ENCODE measurements around the gene P4HTM.
A peak's percentile ranks its signal among the peaks of the same experiment; 100 is the strongest.

The P4HTM gene

DNA sequence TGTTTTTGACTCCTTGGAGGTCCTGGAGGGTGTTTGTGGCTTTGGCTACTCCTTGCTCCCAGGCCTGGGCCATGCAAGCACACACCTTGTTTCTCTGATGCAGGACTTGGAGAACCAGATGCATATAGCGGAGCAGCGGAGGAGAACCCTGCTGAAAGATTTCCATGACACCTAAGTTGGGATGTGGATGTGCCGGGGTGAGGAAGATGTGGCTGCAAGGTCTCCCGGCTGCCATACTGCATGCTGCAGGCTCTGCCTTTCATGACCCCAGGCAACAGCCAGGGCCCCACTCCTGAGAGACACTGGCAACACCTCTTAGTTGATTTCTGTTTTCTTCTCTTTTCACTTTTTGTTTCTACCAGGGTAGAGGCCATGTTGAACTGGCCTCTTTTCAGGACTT lies 6.9 kb upstream of the P4HTM start:
- DNase-seq (ENCODE audit: low spot score), result no peak

DNA sequence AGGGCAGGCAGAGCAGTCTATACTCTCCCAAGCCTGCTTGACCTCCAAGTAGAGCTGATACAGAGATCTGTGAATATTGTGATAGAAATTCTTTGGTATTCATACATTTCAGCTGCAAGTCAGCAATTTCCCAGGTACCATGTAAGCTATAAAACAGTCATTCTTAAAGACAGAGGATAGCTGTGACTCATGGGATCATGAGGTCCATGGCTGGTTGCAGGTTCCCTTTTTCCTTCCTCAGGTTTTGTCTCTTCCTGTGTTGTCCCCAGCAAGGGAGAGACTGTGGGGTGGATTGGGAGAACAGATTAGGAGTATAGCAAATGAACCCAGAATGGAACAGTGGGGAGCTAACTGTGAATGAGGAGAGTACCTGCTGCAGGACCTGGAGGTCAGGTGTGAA lies 5.4 kb upstream of the P4HTM start:
- DNase-seq (ENCODE audit: low spot score), result peak; percentile 58

DNA sequence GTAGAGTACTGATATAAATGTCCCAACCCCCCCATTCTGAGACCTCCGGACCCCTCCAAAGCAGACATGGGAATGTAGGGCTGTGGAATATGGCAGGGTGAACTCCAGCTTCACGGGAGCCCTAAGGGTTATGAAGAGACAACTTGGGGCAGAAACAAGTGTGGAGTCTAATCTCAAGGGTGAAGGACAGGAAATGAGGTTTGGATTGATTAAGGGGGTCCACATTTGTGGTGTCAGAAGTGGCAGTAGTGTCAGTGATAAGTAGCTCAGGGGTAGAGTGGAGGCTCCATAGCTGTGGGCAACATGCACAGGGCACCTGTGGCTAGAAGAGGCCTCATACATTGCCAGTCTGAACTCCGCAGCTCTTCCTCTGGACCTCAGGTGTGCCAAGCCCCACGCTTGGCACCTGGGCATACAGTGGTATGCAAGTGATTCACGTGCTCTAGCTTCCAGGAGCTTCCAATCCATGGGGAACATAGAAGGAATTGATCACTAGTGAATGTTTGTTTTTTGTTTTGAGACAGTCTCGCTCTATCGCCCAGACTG lies 4.1 kb upstream of the P4HTM start:
- DNase-seq (ENCODE audit: low spot score), result no peak

GRCh38 chr3:48989126-48989795 lies 780 bp upstream of the P4HTM start:
- no peak for DNase-seq (ENCODE audit: low spot score)

DNA sequence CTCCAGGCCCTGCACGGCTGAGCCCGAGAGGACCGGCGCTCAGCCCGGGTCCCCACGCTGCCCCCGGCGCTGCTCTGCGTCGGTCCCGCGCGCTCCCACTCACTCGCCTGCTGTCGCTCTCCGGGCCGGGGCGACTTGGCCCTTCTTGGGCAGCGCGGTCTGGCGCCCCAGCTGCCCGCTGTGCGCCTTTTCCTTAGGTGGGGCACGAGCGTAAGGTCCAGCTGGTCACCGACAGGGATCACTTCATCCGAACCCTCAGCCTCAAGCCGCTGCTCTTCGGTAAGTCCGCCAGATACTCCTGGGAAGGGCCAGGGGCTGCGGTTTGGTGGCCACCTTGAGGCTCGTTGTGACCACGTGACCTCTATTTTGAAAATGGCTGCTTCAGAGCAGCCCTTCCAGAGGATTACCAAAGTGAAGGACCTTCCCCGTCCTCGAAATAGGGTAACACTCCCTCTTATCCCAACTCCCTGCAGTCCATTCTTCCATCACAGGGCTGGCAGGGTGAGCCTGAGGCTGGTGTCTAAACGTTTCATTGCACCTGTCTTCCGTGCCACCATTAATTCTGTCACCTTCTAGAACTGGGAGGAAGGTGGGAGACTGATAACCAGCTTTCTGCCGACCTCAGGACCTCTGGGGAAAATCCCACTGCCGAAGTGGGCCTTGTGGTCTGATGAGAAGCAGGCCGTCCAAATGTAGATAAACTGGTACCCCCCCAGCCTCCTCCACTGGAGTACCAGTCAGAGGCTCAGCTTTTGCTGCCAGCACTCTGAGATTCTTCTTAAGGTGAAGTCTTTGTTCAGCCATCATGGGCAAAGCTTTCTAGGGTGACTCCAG lies 812 bp downstream of the P4HTM start:
- peak; percentile 43 for DNase-seq (ENCODE audit: low spot score)

GRCh38 chr3:48991851-48992545 lies 2.0 kb downstream of the P4HTM start:
- DNase-seq (ENCODE audit: low spot score), result no peak

DNA sequence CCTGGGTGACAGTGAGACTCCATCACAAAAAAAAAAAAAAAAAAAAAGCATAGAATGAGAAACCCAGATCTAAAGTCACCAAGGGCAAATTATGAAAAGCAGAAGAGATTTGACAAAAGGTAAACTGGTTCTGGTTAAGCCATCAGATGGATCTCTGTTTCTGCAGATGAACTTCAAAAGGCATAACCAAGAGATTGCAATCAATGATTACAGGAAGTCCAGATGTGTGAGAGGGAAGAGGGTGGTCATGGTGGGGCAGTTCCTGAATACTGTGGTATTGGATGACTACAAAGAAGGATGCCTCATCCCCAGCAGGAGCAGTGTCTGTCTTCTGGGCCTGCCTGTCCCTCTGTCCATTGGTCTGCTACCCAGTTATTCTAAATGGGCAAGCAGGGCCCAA lies 3.8 kb downstream of the P4HTM start:
- DNase-seq (ENCODE audit: low spot score), result no peak

- DNase-seq (ENCODE audit: low spot score), result no peak
These were observed 6.6 kb downstream of the P4HTM start for GRCh38 chr3:48996640-48997039.

GRCh38 chr3:48997102-48997635 lies 7.1 kb downstream of the P4HTM start:
- DNase-seq (ENCODE audit: low spot score), result no peak

- DNase-seq (ENCODE audit: low spot score), result no peak
These were observed 7.9 kb downstream of the P4HTM start for GRCh38 chr3:48997714-48998637.

DNA sequence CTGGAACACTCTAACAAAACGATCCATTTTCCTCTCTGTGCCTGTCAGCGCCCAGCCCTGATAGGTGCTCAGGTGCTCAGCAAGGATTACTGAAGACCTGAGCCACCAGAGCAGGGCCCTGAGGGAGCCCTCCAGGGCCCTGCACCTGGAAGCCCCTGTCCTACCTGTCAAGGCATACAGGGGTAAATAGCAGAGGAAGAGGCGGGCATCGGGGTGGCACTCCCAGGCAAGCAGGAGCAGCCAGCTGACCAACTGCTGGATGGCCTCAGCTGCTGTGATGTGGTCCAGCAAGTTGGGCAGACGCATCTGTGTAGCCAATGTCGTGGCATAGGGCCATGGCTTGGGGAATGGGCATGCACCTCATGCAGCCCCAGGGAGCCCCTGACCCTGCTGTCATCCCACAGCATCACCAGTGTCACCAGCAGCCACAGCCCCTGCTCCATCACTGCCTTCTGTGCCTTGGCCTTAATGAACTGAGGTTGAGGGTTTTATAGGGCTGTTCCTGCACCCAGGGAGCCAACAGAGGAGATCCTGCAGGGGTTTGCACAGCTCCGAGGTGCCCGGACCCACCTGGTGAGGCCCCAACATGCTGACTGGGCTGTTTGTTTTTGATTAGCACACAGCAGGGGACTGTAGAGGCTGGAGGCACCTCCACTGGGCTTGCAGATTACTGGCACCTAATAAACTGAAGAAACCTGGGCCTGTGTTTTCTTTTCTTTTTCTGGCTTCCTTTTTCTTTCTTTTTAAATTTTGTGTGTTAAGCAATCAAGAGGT lies 9.2 kb downstream of the P4HTM start:
- DNase-seq (ENCODE audit: low spot score), result no peak

DNA sequence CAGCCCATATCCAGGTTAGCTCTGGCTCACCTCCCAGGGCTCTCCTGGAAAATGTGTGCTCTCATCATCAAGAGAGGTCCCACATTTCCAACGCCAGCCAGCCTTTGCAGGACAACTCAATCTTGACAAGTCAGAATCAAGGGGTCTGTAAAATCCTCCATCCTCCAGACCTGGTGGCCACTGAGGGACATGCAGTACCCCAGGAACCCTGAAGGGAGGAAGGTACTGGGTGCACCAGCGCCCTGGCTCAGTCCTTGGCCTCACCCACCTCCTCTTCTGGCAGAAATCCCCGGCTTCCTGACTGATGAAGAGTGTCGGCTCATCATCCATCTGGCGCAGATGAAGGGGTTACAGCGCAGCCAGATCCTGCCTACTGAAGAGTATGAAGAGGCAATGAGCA lies 11.1 kb downstream of the P4HTM start:
- no peak for DNase-seq (ENCODE audit: low spot score)

DNA sequence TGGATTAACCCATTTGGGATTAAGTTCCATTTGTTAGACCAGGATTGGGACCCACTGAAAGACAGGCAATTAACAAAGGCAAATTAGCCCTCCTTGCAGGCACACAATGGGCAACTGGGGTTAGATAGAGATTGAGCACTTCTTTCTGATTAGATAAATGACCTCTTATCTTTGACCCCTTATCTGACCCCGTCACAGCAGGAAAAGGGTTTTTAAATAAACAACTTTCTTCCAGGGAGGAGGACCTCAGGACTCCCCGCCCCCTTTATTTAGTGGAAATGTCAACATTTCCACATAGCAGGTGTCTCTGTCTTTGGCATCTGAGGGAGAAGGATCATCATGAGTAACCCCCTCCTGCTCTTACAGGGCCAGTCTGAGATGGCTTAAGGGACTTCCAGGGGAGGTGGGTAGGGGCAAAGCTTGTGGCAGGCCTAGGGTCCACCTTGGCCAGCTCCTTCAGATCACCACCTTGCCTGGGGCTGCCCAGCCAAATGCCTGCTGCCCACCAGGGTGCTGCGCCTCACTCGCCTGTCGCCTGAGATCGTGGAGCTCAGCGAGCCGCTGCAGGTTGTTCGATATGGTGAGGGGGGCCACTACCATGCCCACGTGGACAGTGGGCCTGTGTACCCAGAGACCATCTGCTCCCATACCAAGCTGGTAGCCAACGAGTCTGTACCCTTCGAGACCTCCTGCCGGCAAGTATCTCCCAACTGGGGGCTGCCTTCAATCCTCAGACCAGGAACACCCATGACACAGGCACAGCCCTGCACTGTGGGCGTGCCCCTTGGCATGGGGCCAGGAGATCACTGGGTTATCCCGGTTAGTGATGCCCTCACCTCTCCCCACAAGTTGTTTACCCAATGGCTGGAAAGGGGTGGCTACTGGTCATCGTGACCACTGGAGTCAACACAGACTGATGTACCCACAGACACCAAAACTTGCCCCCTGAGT lies 14.6 kb downstream of the P4HTM start:
- DNase-seq (ENCODE audit: low spot score), result peak; percentile 21

- DNase-seq (ENCODE audit: low spot score), result no peak
These were observed 15.3 kb downstream of the P4HTM start for GRCh38 chr3:49005303-49005680.

DNA sequence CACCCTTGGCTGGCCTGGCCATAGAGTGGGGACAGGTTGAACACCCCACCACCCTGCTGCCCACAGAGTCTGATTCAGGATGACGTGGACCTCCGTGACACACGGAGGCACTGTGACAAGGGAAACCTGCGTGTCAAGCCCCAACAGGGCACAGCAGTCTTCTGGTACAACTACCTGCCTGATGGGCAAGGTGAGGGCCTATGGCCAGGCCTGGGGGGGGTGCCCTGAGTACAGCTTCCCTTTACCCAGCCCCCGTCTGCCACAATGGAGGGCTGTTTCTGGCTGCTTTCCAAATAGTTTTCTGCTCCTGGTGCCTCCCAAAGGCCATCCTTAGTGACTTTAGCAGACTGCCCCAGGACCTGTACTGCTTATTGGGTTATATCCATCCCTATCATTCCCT lies 16.0 kb downstream of the P4HTM start:
- no peak for DNase-seq (ENCODE audit: low spot score)

- peak; percentile 45 for DNase-seq (ENCODE audit: low spot score)
These were observed 16.5 kb downstream of the P4HTM start for GRCh38 chr3:49006408-49007067.

- DNase-seq (ENCODE audit: low spot score), result peak; percentile 98
These were observed 17.2 kb downstream of the P4HTM start, which contains the start of gene WDR6 for GRCh38 chr3:49007068-49007770. Gene WDR6, plus strand, starts transcription at chr3:49007391. Its CDS starts 41 bp downstream, at chr3:49007432.
